NCI-H1694 treated with DMSO at 0.1 percent for 48 hours (cell line): ENCODE results near the gene RAB5IF.
"Not testable (repeated sequence)": the region's sequence is repeated elsewhere in the genome, so short reads cannot be mapped to it uniquely, and the experiment has no call there.

Source experiments
- DNase-seq: peaks from one replicate; lab custom pipeline; 2025; lab: John Stamatoyannopoulos, UW

The RAB5IF gene

DNA sequence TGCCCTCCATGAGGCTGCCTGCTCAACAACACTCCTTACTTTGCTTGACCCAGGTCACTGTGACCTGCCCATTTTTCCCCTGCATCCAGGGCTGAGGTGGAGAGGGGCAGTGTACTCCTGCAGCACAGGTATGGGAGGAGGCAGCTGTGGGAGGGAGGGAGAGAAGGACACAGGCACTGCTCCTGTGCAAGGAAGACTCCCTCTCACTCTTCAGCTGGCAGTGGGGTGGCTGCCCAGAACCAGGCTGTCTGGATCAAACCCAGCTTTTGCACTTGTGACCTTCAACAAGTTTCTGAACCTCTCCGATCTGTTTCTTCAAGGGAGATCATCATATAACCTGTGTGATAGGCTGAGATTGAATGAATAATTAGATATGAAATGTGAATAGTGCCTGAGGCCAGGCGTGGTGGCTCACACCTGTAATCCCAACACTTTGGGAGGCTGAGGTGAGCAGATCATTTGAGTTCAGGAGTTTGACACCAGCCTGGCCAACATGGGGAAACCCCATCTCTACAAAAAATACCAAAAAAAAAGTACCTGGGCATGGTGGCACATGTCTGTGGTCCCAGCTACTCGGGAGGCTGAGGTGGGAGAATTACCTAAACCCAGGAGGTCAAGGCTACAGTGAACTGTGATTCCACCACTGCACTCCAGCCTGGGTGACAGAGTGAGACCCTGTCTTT is 18.1 kb upstream of the RAB5IF start:
- no peak for DNase-seq

DNA sequence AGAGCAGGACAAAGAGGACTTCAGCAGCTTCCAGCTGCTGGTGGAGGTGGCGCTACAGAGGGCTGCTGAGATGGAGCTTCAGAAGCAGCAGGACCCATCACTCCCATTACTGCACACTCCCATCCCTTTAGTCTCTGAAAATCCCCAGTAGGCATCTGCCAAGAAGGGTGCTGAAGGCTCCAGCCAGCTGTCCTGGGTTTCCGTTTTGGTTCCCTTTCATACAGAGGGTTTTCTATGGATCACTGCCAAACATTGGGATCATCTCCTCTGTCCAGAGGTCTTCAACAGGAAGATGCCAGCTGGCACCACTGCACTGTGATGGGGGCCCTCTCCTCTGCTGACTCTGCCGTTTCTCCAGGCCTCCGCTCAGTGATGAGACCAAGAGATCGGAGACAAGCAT is 14.3 kb upstream of the RAB5IF start:
- peak; percentile 3 for DNase-seq

DNA sequence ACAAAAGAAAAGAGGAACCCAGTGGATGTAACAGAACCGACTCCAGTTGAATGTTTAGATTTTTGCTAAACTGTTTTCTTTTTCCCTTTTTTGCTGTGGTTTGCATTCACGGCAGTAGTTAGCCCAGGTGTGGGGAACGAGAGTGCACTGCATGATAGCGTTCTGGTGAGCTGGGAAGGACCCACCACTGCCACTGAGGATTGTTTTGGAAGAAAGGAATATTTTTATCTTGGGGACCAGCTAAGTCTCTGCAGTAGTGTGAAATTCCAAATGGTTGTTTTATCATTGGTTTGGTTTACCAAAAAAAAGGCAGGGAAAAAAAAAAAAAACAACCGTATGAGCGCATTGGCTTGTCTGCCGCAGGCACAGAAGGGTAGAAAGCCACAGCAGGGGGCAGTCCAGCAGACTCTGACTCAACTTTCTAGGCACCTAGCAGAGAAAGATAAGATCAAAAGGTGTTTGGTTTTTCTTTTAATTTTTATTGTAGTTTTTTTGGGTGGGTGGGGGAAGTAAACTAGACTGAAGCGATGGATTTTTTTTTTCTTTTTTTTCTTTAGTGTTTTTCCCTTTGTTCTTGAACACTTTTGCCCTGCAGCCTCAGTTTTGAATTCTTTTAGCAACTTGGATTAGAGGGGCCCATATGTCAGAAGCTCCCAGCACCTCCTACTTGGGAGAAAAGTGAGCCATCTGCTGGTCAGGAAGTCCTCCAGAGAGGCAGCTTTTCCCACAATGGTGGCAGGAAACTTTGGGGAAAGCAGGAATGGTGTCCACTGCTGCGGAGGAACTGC is 13.5 kb upstream of the RAB5IF start:
- DNase-seq: no peak

DNA sequence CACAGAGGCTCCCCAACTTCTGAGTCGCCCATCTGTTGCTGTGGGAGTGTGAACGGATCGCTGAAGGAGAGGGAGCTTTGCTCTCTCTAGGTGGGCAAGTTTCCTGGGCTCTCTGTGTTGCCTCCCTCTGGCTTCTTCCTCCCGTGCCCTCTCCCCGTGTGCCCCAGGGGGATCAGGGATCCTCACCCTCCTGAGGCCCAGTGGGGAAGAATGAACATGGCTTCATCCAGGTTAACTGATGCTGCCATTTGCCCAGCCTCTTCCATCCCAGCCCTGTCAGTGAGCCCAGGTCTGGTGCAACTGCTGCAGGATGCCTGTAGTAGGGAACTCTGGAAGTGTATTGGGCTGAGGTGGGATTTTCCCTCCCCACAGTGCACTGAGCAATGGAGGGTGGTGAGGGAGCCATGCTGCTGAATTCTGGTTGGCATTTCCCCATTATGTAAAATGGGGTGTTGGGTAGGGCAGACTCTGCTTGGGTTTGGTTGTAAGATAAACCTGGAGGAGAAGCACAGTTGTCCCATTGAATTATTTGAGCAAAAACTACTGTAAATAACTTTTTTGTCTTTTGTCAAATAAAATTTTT is 12.1 kb upstream of the RAB5IF start:
- no peak for DNase-seq

GRCh38 chr20:36599912-36600345 is 5.7 kb upstream of the RAB5IF start:
- no peak for DNase-seq

DNA sequence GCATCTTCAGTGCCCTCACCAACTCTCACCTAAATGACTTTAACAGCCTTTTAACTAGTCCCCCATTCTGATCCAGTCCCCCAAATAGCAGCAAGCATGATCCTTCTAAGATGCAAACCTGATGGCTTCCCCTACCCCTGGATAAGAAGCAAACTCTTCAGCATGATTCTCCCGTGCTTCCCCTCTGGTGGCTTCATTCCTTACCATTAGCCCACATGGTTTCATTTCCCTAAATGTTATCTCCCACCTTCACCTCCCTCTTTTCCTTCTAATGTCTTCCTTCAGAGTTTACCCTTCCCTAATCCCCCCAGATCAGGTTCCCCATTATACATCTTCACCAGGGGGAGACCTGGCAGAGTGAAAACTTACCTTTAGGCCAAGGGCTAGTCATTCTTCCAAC is 4.0 kb upstream of the RAB5IF start:
- DNase-seq: no peak

DNA sequence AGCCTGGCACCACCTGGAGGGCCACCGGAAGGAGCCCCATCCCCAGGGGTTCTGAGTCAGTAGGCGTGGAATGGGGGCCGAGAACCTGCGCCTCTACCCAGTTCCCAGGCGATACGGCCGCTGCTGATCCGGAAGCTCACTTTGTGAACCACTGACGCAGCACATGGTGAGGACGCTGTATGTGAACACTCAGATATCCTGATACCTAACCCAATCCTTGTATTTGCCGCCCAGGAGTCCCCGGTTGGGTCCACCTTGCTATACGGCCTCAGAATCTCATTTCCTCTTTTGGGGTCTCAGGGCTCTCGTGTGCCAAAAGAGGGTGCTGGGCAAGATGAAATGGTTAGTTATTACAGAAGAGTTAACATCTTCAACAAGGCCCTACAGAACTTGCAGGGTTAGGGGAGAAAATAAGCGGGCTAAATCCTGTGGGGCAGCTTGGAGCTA is 604 bp upstream of the RAB5IF start:
- DNase-seq: no peak

DNA sequence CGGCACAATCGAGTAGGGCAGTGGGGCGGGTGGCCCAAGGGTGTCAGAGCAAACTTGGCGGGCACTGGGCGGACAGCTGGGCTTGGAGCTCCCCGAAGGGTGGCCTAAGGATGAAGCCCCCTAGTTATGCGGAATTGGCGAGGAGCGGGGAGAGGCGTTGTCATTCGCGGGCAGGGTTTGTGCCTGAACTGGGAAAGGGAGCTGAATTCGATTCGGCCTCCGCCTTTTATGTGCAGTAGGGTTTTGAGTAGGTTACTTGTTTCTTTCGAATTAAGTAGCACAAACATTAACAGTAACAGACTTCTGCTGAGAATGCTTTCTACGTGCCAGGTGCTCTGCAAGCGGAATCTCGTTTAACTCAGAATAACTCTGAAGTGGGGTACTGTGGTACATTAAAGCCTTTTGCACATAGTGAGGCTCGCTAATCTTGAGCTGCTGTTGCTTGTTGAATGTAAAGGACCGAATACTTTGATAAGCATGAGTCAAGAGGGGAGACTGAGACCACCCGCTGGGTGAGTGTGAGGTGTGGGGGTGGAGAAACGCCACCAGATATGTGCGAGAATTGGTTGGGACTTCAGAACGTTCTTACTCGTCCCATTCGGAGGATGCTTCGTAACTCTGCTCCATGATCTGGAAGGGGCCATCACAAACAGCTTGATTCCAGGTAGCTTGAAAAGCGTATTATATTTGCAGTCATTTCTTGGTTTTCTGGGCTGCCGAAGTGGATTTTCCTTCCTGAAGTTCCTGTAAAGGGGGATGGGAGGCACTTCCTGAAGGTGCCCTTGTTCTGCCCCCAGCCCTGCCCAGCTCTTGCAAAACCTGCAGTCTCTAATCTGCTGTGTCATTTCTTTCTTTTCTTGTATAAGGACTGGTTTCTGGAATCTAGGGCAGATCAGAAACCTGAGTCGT is 833 bp downstream of the RAB5IF start:
- no peak for DNase-seq

GRCh38 chr20:36607586-36608387 is 2.2 kb downstream of the RAB5IF start:
- no peak for DNase-seq

DNA sequence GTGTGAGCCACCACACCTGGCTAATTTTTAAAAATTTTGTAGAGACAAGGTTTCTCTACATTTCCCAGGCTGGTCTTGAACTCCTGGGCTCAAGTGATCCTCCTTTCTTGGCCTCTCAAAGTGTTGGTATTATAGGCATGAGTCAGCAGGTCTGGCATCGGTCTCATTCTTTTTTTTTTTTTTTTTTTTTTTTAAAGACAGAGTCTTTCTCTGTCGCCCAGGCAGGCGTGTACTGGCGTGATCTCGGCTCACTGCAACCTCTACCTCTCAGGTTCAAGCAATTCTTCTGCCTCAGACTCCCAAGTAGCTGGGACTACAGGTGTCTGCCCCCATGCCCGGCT is 2.8 kb downstream of the RAB5IF start:
- DNase-seq: not testable (repeated sequence)

DNA sequence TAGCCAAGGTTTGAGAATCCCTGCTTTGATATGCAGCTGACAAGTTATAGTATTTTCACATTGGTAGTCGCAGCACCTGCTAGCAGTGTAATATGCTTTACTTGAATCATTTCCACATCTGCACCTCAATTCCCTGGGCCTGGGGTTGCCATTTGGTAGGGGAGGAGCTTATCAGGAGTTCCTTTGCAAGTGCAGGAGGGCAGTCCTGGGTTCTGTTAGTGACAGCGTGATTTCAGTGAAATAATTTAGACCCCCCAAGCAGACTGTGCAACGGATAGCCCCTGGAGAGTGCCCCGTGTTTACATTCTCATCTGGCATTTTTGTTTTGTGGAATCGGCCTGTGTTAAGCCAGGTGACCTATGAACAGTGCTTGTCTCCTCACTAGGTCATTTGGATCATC is 6.0 kb downstream of the RAB5IF start:
- DNase-seq: no peak

- no peak for DNase-seq
These were observed 8.4 kb downstream of the RAB5IF start for GRCh38 chr20:36613974-36614373.

DNA sequence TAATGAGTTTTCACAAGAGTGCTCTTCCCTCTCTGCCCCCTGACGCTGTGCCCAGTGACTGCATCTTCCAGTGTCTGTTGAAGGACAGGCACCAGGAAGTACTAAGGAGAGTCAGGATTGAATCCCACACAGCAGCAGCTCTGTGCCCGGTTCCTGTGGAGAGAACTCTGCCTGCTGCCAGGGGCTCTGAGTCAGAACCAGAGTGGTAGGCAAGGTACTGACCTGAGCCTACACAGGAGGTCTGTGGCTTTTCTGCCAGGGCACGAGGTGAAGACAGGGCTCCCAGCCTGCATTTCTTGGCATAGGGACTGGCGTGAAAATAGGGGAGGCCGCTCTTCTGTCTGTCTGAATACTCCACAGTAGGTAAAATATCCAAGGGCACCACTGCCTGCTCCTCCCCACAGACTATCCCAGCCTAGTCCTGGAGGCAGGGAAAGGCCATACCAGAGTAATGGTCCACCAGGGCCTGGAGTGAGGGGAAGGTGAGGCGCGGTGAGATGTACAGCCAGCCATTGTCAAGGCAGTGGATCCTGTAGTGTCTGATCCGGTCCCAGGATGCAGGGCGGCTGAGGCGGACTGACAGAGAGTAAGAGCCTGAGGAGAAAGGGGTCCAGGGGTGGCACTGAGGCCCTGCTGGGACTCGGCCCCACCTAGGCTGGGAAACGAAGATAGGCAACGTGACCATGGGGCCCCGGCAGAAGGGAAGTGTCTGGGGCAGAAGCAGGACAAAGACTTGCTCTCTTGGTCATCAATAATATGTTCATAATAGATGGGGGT is 9.4 kb downstream of the RAB5IF start:
- DNase-seq: no peak

DNA sequence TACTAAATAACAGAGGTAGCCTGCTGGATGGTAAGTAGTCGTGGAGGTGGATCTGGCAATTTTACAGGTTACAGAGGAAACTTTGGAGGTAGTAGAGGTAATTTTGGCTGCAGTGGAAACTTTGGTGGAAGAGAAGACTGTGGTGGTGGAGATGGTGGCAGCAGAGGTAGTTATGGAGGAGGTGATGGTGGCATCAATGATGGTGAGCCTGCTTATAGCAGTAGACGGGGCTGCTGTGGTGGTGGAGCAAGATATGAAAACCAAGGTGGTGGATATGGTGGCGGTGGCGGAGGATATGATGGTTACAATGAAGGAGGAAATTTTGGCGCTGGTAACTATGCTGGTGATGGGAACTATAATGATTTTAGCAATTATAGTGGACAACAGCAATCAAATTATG is 15.3 kb downstream of the RAB5IF start:
- DNase-seq: no peak

GRCh38 chr20:36623444-36623843 is 17.9 kb downstream of the RAB5IF start:
- no peak for DNase-seq

GRCh38 chr20:36624068-36624943 is 18.7 kb downstream of the RAB5IF start:
- no peak for DNase-seq

- DNase-seq: no peak
These were observed 19.4 kb downstream of the RAB5IF start for GRCh38 chr20:36624944-36625324.

DNA sequence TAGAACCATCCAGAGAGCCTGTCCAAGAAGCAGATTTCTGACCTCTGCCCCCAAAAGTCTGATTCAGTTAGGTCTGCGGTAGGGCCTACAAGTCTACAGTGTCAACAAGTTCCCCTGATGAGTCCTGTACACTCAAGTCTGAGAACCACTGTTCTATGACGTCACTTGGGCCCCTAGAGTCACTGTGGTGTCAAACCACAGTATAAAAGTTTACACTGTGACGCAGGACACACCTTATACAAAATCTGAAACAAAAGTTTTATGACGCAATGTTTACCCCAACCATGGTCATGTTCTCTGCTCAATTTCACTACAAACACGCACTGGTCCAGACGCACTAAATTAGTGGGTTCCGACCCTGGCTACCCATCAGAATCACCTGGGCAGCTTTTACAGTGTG is 22.5 kb downstream of the RAB5IF start:
- DNase-seq: no peak
